NCI-H748 treated with DMSO at 0.1 percent for 48 hours (cell line): ENCODE results near the gene IDI1.
"Not testable (repeated sequence)": the region's sequence is repeated elsewhere in the genome, so short reads cannot be mapped to it uniquely, and the experiment has no call there.

Experiments used
- DNase-seq: peaks from one replicate; lab custom pipeline; 2025; lab: John Stamatoyannopoulos, UW

IDI1 gene

GRCh38 chr10:1048732-1049424, at the start of gene IDI1:
Gene IDI1 (minus strand): TSS chr10:1049119. CDS start chr10:1049003, 116 bp downstream.
- DNase-seq: peak; percentile 93

GRCh38 chr10:1097436-1097835, 48.5 kb upstream of the IDI1 start:
- no peak for DNase-seq

GRCh38 chr10:1096287-1096889, 47.5 kb upstream of the IDI1 start:
- no peak for DNase-seq

DNA sequence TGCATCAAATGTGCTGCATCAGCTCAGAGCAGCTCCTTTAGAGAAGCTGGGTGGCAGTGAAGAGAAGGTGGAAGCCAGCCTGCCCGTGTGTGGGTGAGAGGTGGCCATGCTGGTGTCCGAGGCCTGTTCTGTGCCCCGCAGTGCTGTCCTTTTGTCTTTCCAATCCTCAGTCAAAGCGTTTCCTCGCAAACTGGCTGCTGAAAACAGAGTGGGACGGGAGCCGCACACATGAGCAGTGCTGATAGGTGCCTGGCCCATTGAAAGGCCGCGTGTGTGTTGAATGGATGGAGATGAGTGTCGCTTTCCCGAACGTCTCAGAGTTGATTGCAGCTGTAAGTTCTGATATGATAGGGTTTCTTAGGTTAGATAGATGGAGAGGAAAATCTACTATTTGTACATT, 46.6 kb upstream of the IDI1 start:
- DNase-seq: no peak

GRCh38 chr10:1094112-1095057, 45.5 kb upstream of the IDI1 start:
- no peak for DNase-seq

GRCh38 chr10:1093696-1094095, 44.8 kb upstream of the IDI1 start:
- no peak for DNase-seq

DNA sequence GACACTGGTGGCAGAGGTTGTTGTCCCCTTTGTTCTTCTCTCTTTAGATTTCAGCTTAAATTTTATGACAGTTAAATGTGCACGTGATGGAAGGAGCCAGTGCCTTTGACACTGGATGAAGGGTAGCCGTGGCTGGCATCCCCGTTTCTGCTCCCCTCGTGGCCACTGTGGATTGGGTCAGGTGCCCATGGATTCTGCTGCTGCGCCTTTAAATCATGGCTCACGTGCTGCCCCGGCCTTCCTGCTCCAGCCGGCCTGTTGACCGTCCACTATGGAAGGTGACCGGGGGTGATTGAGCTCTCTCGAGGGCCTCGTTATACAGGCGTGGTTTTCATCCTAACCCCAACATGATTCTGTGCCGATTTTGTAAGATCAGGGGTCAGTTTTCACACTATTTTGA, 41.8 kb upstream of the IDI1 start:
- no peak for DNase-seq

DNA sequence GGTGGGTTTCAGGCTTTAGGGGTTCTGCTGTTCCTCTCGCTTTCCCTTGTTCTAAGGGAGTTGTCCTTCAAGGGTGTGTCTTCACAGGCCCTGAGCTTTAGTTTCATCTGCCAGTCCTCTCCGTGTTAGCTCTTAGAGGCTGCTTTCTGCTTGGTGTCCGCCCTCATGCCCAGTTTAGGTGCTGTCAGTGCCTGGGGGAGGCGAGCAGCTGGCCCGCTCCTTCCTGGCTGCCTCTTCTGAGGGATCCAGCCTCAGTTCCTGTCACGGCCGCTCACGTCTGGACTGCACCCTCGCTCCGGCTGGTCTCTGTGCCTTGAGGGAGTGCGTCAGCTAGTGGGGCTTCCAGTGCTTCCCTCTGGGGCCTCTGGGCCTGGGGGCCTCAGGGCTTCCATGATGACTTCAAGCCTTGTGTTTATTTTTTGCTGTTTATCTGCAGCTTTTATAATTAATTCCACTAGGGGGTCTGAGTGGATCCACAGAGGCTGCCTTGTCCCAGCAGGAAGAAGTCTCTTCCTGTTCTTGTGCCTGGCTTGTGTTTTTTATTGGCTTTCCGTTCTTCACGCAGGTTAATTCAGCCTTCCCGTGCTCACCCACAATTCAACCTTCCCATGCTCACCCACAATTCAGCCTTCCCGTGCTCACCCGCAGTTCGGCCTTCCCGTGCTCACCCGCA, 40.2 kb upstream of the IDI1 start:
- DNase-seq: no peak

GRCh38 chr10:1086787-1087186, 37.9 kb upstream of the IDI1 start:
- DNase-seq: no peak

DNA sequence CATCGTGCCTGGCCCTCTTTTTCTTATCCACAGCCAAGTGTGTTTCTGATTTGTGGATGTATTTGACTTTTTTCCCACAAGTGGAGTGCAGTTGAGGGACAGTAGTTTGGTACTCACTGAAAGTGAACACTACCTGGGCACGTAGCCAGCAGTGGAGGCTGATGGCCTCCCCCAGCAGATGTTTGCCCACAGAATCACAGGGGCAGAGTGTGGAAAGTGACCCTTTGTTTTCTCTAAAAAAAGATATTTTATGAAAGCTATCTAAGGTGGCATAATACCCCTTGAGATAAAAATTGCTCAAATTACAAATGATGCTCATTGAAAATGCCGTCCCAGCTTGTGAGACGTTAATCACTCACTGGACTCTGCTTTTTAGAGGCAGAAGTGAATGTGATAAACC, 36.3 kb upstream of the IDI1 start:
- no peak for DNase-seq

GRCh38 chr10:1084011-1084950, 35.4 kb upstream of the IDI1 start:
- DNase-seq: no peak

DNA sequence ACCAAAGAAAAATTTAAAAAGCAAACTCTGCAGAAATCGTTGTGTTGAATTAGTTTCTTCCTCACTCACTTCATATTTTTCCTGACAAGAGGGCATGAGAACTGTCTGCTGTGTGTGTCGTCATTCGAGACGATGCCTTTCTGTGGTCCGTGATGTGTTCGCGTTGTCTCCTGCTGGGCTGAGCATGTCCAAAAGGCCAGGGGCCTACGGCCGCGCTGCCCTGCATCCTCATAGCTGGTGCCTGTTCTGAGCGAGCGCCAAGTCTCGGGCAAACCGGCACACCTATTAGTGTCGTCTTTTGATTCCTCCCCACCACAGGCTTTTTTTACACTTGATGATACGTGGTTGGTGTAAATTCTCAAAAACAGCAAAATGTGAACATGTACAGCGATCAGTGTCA, 34.7 kb upstream of the IDI1 start:
- DNase-seq: no peak

GRCh38 chr10:1078668-1079067, 29.7 kb upstream of the IDI1 start:
- DNase-seq: no peak

- DNase-seq: no peak
Measured at GRCh38 chr10:1074748-1075308, 25.9 kb upstream of the IDI1 start.

DNA sequence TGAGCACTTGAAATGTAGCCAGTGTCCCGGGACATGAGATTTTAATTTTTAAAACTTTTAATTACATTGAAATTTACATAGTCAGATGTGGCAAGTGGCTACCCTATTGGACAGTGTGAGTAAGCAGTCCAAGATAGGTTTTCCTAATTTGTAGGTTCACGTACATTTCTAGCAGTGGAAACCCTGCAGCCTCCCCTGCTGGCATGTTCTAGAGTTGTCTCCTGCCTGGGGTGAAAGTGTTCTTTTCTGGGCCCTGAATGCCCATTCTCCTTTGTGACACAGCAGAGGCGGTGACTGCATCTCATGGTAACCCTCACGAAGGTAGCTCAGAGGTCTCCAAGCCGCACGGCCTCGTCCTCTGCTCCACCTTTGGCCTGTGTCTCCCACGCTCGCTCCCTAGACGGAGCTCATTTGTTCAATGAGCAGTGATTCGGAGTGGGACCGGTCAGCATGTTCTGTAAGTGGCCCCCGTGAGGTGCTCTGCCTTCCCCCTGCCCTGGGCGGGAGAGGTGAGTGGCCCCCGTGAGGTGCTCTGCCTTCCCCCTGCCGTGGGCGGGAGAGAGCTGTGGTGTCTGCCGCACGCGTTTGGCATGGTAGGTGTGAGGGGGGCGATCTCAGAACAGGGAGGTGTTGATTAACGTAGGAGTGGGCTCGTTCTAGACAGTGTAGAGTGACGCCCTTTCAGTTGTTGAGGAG, 25.3 kb upstream of the IDI1 start:
- DNase-seq: no peak

DNA sequence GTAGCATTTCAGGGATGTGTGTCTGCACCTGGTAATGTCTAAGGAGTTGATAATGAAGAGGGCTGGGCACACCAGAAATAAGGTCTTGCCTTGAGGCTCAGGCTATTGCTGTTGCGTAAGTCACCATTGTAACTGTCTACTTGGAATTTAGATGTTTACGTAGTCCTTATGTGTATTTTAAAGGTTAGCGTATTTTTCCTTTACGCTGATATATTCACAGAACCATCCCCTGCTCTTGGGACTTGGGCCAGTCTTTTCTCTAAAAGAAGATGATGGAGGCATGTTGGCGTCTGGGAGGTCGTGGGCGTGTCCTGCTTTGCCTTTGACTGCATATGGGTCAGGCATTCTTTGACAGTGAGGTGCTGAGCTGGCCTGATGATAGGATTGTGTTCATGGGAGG, 22.0 kb upstream of the IDI1 start:
- DNase-seq: no peak

- no peak for DNase-seq
Measured at GRCh38 chr10:1068380-1069361, 19.8 kb upstream of the IDI1 start.

DNA sequence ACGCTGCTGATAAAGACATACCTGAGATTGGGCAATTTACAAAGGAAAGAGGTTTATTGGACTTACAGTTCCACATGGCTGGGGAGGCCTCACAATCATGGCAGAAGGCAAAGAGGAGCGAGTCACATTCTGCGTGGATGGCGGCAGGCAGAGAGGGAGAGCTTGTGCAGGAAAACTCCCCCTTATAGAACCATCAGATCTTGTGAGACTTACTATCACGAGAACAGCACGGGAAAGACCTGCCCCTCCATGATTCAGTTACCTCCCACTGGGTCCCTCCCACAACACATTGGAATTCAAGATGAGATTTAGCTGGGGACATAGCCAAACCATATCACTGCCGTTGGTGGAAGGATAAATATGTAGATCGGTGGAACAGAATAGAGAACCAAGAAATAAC, 17.8 kb upstream of the IDI1 start:
- DNase-seq: not testable (repeated sequence)

DNA sequence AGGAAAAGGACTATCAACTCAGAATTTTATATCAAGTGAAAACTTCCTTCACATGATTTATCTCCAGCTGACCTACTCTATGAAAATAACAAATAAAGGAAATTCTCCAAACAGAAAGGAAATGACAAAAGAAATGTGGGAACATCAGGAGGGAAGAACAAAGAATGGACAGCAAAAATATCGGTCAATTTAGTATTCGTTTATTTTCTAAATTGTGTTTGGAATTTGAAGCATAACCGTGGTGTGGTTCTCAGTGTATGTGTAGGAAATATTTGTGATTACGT, 16.0 kb upstream of the IDI1 start:
- DNase-seq: no peak
